Activated CD8-positive, alpha-beta T cell treated with anti-CD3 and anti-CD28 coated beads for 36 hours (primary cell): ENCODE measurements around the gene TST. TPM values are rescaled to one million over a fixed set of nuclear protein-coding genes. Genes with fewer than 3 reads are reported as not detected.
A peak's percentile ranks its signal among the peaks of the same experiment; 100 is the strongest.

Experiments used
- ATAC-seq: fragments of 200-7000 bp; cut with Tn5 transposase; one replicate; pipeline ENCODE4 v1.10.0; 2021; ENCODE audit warnings: mild to moderate bottlenecking, moderate library complexity
- CTCF ChIA-PET: fragments of 350-600 bp; sonication (Branson Sonifier 250); formaldehyde crosslinking; loops from one replicate; lab custom pipeline; 2021; ENCODE audit warnings: antibody characterized with exemption; lab: Charles Lee
- POLR2A ChIA-PET: fragments of 350-600 bp; sonication (Branson Sonifier 250); formaldehyde crosslinking; loops from one replicate; lab custom pipeline; 2021; ENCODE audit warnings: antibody characterized with exemption; lab: Charles Lee
- DNase-seq: peaks from one replicate; pipeline ENCODE4 v3.0.0-alpha.2; 2020
- H3K27ac Mint-ChIP-seq: one replicate; pipeline ENCODE4 v1.8.0; 2021; ENCODE audit warnings: mild to moderate bottlenecking, mixed read lengths
- H3K27me3 Mint-ChIP-seq: one replicate; pipeline ENCODE4 v1.8.0; 2021; ENCODE audit warnings: mixed read lengths
- H3K36me3 Mint-ChIP-seq: one replicate; pipeline ENCODE4 v1.8.0; 2021; ENCODE audit warnings: low read depth, mixed read lengths
- H3K4me1 Mint-ChIP-seq: one replicate; pipeline ENCODE4 v1.8.0; 2021; ENCODE audit warnings: low read depth, mixed read lengths
- H3K4me3 Mint-ChIP-seq: one replicate; pipeline ENCODE4 v1.8.0; 2021; ENCODE audit warnings: mild to moderate bottlenecking, moderate library complexity, mixed read lengths
- H3K9me3 Mint-ChIP-seq: one replicate; pipeline ENCODE4 v1.8.0; 2021; ENCODE audit warnings: mixed read lengths
- CTCF ChIP-seq: fragments of 200-600 bp; IDR thresholded peaks from one replicate; pipeline ENCODE4 v1.8.0; 2022; ENCODE audit warnings: antibody characterized with exemption, mild to moderate bottlenecking
- intact Hi-C: fragments of 100-400 bp; cut with micrococcal nuclease; formaldehyde crosslinking; loops from one replicate; pipeline ENCODE4 v1.10.0; 2022
- total RNA-seq, 2 experiments: library from RNA; stranded (reverse); gene quantifications; one replicate each; pipeline ENCODE4 v1.2.3, GENCODE V29; 2021

The TST gene
- total RNA-seq, 2 experiments from 2014 or later: 1.2 to 1.8 TPM

GRCh38 chr22:37018086-37018814, 997 bp downstream of the TST start:
- H3K27ac Mint-ChIP-seq: peak overlapping the region; percentile 64
- ATAC-seq (no peak), DNase-seq (no peak)
- POLR2A ChIA-PET: interaction anchor here (0.8 to 2.0 kb wide), 4 partner anchors 14 to 242 kb away, joined by 3 to 6 read pairs (median 3); partner anchors contain the start of gene IFT27
- CTCF ChIA-PET: interaction anchor here (1.2 to 3.0 kb wide), 5 partner anchors 12 to 242 kb away, joined by 3 to 10 read pairs (median 6); partner anchors contain the start of gene IFT27
- H3K9me3 Mint-ChIP-seq: no peaks in the 10 kb centered on the region
- no peak for TF ChIP-seq CTCF
- peaks cover 6% of the 10 kb centered on the region for H3K4me1 Mint-ChIP-seq
- H3K36me3 Mint-ChIP-seq: no peaks in the 10 kb centered on the region
- peak overlapping the region; percentile 52 for H3K4me3 Mint-ChIP-seq
- H3K27me3 Mint-ChIP-seq: peaks cover 21% of the 10 kb centered on the region
- intact Hi-C loops: no loop called here

- intact Hi-C loops: no loop called here
- H3K4me3 Mint-ChIP-seq: no peak overlapping the region
- H3K36me3 Mint-ChIP-seq: no peaks in the 10 kb centered on the region
- DNase-seq: no peak
- ChIA-PET CTCF (interaction anchor here (0.8 to 1.8 kb wide), 3 partner anchors 10 to 40 kb away, joined by 3 to 6 read pairs (median 4); a partner anchor contains a TSS), POLR2A (interaction anchor here (1.2 kb wide), 1 partner anchor 40 kb away, joined by 3 read pairs; no protein-coding TSS in a partner anchor)
- H3K27me3 Mint-ChIP-seq: peaks cover 21% of the 10 kb centered on the region
- no peak for ATAC-seq
- H3K9me3 Mint-ChIP-seq: no peaks in the 10 kb centered on the region
- no peak for TF ChIP-seq CTCF
- no peak overlapping the region for H3K27ac Mint-ChIP-seq
- peaks cover 6% of the 10 kb centered on the region for H3K4me1 Mint-ChIP-seq
Measured at GRCh38 chr22:37017356-37017755, 1.9 kb downstream of the TST start.

- H3K9me3 Mint-ChIP-seq: no peaks in the 10 kb centered on the region
- ATAC-seq: no peak
- H3K27me3 Mint-ChIP-seq: peaks cover 19% of the 10 kb centered on the region
- H3K4me3 Mint-ChIP-seq: no peak overlapping the region
- DNase-seq: no peak
- intact Hi-C loops: no loop called here
- no peaks in the 10 kb centered on the region for H3K36me3 Mint-ChIP-seq
- TF ChIP-seq CTCF: no peak
- peaks cover 2% of the 10 kb centered on the region for H3K4me1 Mint-ChIP-seq
- CTCF ChIA-PET: interaction anchor here (1.0 to 1.8 kb wide), 2 partner anchors 9 to 39 kb away, joined by 3 to 6 read pairs; a partner anchor contains a TSS
- POLR2A ChIA-PET: no interaction called here
- H3K27ac Mint-ChIP-seq: no peak overlapping the region
Measured at GRCh38 chr22:37016134-37016910, 2.9 kb downstream of the TST start.

- ATAC-seq (no peak), DNase-seq (no peak)
- ChIA-PET CTCF (no interaction called here), POLR2A (no interaction called here)
- no peaks in the 10 kb centered on the region for H3K9me3 Mint-ChIP-seq
- H3K27me3 Mint-ChIP-seq: peaks cover 13% of the 10 kb centered on the region
- no peak for TF ChIP-seq CTCF
- intact Hi-C loops: no loop called here
- H3K36me3 Mint-ChIP-seq: no peaks in the 10 kb centered on the region
- no peak overlapping the region for H3K4me3 Mint-ChIP-seq
- no peak overlapping the region for H3K27ac Mint-ChIP-seq
- peaks cover 2% of the 10 kb centered on the region for H3K4me1 Mint-ChIP-seq
Measured at GRCh38 chr22:37015587-37015878, 3.7 kb downstream of the TST start.
